GM04504 (cell line): ENCODE data around the gene CMSS1.
A peak's percentile ranks its signal among the peaks of the same experiment; 100 is the strongest.

Source experiments
- DNase-seq: peaks from one replicate; pipeline ENCODE4 v3.0.0-alpha.2; 2012; ENCODE audit warnings: low read depth

CMSS1 gene

DNA sequence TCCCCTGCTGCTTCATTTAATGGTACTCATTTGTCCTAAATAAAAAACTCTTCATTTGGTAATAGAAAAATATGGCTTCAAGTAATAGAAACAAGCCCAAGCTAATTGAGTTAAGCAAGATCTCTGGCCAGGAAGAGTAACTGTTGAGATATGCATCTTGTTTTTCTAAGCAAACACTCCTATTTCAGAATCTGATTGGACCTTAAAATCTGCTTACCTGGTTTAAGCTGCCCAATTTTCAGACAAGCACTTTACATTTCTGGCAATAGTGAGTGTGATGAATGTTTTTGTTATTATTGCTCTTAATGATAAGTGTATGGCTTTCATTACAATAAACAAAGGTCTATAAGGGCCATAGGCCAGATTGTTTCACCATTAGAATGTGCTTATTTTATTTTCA is 86.2 kb downstream of the CMSS1 start:
- DNase-seq: no peak

DNA sequence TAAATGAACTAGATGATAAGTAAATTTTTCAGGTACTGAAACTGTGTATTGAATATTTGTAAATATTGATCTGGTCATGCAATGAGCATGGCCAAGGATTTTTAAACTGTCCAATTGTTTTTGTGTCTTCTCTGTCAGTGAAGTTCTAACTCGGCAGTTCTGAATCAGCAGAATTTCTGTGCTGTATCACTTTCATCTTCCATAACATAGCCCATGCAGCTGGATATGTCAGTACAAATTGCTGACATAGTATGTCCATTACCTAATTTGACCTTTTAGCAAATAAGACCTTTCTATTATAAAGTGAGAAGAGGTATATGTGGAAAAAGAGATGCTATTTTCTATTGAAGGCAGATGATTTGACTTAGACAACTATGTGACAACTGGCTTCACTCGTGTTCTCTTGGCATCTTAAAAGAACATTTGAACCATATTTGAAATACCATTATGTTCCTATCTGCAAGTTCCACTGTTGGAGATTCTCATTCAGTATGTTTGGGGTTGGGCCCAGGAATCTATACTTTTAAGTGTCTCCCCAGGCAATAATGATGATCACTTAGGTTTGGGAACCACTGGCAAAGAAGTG is 90.4 kb downstream of the CMSS1 start:
- DNase-seq: no peak

- DNase-seq: no peak
These were observed 92.2 kb downstream of the CMSS1 start for GRCh38 chr3:99909714-99910495.

DNA sequence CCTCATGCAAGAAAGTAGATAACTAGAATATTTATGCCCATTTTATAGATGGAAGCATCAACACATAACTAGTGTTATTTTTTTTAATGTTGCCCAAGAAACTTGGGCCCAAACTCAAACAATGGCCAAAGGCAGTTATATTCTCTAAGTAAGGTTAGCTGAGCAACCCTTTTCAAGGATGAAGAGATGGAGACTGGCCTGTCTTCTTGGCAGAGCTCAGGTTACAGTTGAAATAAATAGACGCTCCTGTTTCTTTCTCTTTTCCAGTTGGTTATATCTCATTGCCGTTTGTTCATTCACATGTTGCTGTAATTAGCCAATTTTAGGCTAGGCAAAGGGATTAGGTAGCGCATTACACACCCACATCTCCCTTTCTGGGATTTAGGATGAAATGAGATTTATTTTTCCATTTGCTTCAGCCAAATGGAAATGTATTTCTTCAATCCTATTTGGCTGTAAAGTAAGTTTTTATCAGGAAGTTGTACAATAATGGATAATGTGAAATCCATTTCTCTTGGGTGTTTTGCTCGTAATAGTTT is 93.2 kb downstream of the CMSS1 start:
- no peak for DNase-seq

DNA sequence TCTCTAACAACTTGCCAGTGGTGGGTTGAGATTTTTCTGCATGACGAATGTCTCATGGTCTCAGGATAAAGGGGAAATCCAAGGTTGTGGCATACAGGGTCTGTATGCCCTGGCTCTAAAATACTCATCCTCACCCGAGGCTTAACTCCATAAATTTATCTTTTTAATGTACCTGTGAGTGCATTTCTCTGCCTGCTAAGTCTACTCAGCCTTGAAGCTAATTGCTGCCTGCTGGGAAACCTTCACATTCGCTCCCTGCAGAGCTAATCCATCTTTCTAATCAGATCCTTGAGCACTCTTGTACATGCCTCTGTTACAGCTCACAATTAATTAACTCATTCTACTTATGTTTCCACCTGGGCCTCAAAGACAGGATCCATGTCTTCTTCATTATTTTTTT is 93.8 kb downstream of the CMSS1 start:
- DNase-seq: no peak

GRCh38 chr3:99915906-99916432 is 98.3 kb downstream of the CMSS1 start:
- DNase-seq: no peak

DNA sequence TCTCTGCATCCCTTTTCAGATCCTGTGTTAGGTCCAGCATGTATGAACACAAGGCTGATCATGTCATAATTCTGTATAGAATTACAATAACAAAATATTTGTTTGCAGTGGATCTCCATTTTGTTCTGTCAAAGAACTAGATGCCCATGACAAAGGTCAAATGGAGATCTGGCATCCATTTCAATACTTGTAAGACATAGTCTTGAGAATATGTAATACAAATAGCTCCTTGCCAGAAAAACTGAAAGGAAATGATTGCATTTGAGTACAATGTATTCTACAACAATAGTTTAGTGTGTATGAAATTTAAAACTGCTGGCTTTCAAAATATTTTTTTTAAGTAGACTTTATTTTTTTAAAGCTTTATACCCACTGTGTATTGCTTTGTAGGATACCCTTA is 101.1 kb downstream of the CMSS1 start:
- DNase-seq: no peak

GRCh38 chr3:99919694-99920093 is 102.0 kb downstream of the CMSS1 start:
- DNase-seq: no peak

- DNase-seq: peak; percentile 49
These were observed 103.1 kb downstream of the CMSS1 start for GRCh38 chr3:99920481-99921376.

DNA sequence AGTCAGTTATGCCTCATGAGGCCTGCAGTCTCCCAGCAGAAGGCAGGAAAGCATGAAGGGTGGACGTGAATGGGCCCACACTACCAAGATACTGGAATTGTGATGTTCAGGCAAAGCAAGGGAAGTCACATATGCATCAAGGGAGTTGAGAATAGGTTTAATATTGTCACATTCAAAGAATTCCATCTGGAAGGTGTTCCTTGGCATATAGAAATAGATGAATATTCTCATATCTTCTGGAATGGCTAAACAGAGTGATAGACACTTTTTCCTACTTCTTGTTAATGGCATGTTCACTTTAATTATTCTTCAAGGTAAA is 103.7 kb downstream of the CMSS1 start:
- DNase-seq: no peak

GRCh38 chr3:99921986-99922385 is 104.3 kb downstream of the CMSS1 start:
- no peak for DNase-seq

DNA sequence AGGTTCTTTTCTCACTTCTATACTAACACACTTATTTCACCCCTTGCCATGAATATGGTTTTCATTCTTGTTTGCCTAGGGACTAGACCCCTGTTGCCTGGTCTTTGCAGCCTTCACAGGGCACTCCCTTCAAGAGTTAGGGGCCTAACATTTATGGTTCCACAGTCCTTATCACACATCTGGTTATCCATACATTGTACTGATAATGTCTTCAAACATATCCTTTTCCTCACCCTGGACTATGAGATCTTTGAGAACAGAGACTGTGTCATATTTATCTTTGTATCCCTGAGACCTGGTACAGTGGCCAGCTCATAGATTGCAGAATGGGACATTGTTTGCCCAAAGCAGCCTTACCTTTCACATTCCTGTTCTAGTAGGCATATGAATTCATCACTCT is 106.2 kb downstream of the CMSS1 start:
- DNase-seq: no peak

DNA sequence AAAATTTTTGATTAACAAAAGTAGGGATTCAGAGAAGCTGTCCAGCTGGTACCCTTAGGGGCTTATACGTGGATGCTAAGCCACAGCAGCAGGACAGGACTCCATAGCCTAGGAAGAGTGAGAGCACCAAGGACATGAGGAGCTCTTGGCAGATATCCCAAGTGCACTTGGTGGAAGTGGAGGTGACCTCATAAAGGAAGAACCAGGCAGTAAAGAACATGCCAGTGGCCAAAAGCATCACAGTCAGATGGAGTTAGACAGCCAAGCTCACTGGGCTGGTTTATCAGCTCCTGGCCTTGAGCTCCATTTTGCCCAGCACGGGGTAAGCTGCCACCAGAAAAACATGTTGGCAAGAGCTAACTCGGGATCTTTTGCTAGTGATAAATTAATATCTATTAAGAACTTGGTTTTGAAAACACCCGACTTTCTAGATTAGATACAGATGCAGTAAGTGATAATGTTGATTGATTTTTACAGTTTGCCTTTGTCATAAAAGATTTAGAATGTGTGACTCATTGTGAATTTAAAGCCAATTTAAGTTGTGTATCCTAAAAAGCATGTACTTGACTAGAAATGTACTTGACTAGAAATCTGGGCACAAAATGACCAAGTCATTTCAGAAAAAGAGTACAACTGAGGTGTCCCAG is 108.0 kb downstream of the CMSS1 start:
- DNase-seq: peak; percentile 84

DNA sequence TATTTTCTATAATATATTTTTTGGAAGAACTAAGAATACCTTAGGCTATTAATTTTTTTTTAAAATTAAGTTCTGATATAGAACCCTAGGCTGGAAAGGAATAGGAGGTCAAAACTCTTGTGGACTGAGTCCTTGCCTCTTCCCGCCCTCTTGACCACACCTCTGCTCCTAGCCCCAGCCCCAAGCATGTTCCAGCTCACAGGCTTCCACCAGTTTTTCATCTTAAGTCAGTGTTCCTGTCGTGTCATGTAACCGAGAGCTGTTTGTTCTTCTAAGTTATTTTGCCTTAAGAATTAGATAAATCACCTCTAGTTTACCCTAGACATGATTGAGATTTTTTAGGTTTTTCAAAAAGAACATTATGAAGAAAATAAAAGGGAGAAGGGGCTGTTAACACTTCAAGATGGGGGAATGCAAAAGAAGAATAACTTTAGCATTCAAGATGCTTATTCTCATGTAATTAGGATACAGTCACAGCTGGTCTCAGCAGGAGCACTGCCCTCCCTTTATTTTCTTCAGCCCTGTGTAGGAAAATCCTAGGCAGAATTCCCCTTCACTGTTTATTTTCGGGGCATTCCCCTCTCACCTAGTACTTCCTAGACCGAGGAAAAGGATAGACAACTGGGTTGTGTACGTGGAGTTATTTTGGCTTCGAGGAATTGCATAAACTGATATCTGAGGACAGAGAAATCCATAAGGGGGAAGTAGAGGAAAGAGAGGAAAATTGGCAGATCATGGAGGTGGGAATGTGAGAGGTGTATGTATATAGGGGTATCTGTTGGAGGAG is 110.2 kb downstream of the CMSS1 start:
- DNase-seq: no peak

- DNase-seq: no peak
These were observed 111.4 kb downstream of the CMSS1 start for GRCh38 chr3:99928771-99929744.

- peak; percentile 24 for DNase-seq
These were observed 112.1 kb downstream of the CMSS1 start for GRCh38 chr3:99929745-99930139.

DNA sequence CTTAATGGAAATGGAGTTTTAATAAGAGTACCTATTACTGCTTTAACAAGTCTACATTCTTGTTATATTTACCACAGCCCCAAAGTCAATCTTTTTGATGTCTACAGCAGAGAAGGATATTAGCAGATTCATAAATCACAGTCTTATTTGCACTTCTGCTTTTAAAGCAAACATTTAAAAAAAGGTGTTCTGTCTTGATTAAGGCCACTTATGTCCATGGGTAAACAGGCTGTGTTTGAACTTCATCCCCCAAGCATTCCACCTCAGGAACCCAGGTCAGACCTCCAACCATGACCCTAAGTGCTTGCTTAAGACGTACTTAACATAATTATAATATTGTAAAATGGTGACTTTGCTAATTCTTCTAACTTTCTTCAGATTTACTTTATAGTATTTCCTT is 113.4 kb downstream of the CMSS1 start:
- DNase-seq: no peak

DNA sequence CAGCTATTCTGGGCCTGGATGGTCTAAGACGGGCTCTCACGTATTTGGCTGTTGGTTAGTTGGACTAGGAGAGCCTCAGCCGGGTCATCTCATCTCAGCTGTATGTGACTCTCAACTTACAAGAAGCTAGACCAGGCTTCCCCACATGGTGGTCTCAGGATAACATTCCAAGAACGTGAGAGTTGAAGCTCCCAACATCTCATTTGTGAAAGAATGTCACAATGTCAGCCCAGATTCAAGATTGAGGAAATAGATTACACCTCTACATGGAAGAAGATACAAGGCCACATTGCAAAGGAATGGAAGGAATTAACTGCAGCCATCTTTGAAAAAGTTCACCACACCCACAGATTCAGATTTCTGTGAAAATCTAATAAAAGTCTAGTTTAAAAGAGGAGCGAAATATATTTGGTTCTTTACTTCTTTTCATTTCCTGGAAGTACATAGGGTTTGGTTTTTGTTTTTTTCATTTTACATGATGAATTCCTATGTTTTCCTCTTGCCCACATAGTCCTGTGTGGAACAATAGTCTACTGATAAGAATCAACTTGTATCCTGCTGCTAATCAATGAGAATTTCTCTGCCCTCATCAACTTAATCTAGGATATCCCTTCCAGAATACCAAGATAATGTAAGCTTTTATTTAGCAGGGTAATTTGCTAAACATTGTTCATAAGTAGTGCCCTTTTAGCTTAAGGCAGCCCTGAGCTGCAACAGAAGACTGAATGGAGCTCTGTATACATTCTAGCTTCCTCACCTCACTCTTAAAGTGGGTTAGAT is 116.5 kb downstream of the CMSS1 start:
- no peak for DNase-seq
